TTC549 (cell line): Measurements from ENCODE around the gene NOX5.
"Not testable (repeated sequence)": the region's sequence is repeated elsewhere in the genome, so short reads cannot be mapped to it uniquely, and the experiment has no call there.

Source experiments
- FAIRE-seq: peaks from 2 replicates; lab custom pipeline; 2012; peaks lifted over from hg19 to GRCh38; lab: Jason Lieb, UNC

The NOX5 gene

DNA sequence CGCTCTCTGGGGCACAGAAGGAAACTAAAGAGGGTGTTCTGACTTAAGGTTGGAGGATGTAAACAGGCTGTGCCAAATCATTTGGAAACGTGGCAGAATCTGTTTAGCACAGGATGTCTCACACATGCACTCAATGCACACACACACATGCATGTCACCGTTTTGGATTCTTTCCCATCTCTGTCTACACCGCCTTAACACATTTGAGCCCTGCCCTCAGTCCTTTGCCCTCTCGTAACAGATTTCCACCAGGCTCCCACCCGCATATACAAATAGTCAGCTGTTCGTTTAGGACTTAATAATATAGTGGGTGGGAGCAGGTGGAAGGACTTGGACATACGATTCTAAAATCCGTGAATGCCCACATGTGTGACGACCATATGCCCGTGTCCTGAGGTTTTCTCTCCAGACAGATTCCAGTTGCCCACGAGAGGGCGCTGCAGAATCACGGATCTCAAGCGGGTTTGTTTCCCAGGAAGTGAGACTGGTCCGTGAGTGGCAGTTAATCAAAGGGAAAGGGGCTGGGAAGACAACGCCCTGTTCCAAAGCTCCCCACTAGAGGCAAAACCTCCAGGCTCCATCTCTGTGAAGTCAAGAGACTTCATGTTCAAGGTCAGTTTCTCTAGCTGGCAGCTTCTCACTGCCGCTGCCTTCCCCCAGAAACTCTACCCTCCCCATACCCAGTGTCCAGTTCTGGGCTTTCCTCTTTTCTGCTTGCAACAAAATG, 44.5 kb downstream of the NOX5 start:
- FAIRE-seq = peak; percentile 71

GRCh38 chr15:69059557-69059943, 45.1 kb downstream of the NOX5 start:
- FAIRE-seq = no peak

DNA sequence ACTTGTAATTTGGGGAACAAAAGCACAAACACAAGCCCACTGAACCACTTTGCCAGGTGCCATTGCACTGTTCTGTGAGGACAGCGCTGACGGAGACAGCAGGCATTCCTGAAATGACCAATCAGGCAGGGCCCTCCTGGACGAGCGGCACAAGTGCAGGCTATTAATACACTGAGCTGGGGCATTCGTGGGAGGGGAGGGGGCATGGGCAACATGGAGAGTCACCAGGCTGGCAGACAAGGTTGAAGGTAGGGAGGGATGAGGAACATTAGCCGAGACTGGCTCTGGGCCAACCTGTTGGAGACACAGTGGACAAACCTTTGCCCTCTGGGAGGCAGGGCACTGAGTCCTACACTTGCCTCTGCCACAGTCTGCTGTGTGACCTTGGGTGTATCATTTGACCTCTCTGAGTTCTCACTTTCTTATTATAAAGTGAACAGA, 45.6 kb downstream of the NOX5 start:
- FAIRE-seq = no peak

DNA sequence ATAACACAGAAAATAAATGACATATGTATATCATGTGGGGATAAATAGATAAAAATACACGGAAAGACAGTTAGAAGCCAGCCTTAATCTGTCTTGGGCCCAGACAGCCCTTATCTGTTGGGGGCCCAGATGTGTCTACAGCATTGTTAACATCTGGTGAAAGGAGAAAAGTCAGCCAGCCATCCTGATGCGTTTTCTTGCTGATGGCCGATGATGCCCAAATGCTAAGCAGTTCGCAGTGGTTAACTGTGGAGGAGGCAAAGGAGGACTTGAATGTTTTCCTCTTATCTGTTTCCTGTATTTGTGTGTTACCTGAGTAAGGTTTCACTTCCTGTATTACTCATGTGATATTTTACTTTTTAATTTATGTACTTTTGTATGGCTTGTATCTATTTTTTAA, 46.2 kb downstream of the NOX5 start:
- no peak for FAIRE-seq

DNA sequence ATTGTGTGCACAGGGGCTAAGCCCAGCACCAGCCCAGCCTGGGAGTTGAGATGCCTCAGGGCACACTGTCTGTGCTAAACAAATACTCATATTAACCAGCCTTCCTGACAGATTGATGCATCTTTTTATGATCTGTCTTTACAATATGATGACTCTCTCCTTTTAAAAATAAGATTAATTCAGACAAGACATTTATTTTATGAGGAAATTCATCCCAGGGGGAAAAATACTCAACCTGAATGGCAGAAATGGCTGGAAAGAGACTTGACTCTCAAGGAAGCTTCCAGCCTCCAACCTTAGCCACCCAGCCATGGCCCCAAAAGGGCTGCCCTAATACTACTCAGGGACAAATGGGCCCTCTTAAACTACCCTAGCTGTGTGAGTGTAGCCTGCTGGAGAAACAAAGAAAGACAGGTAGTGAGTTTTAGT, 46.9 kb downstream of the NOX5 start:
- no peak for FAIRE-seq

DNA sequence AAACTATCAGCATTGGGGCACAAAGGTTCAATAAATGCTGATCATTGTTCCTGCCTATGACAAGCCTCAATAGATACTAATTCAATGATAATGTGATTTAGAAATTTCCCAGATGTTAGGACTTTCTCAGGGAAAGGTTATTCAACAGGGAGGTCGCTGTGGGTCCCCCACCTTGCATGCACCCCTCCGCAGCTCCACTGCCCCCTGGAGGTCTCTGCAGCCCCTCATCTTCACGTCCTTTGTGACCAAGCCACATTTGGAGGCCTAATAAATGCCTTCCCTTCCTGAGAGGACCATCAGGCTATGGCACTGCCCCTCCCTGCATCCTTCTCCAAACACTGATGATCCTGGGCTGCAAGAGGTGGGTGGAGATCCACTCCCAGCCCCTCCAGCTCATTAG, 50.2 kb downstream of the NOX5 start:
- FAIRE-seq = no peak

DNA sequence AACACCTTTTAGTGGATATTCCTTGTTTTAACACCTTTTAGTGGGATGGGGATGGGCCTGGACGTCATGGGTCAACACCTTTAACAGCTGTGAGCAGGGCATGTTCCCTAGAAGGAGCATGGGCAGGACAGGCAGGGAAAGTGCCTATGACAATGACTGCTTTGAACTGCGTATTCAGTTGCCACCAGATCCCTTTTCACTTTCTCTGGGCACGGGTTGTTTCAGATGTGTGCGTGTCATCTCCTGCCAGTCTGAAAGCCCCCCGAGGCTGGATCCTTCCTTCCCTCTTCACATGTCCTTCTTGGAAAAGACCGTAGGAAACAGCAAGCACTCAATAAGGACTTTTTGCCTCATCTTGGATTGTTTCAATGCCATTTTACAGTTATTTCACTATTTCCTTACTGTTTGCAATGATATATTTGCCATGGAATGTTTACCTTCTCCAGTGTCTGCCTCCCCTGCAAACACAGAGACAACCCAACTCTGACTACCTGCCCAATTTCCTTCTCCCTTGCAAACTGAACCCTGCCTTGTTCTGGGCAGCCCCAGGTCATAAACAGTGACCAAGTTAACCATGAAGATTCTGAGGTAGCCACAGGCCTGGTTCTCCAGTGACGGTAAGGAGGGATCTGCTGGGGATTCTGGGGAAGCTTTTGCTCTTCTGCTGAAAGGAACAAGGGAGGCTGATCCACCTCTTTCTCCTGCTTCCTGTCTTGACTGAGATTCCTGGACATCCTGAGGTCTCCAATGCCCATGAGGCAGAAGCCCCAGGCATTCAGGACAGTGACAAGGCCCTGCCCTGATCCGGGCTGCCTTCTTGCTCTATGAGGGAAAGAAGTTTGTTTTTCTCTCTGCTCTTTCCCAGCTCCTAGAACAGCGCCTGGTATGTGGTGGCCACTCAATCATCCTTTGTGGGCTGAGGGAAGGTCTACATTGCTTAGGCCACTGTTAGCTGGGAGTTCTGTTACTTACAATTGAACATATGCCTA, 51.8 kb downstream of the NOX5 start:
- FAIRE-seq = no peak

- no peak for FAIRE-seq
Measured at GRCh38 chr15:69067296-69067695, 52.8 kb downstream of the NOX5 start.

- no peak for FAIRE-seq
Measured at GRCh38 chr15:69068157-69068556, 53.7 kb downstream of the NOX5 start.

DNA sequence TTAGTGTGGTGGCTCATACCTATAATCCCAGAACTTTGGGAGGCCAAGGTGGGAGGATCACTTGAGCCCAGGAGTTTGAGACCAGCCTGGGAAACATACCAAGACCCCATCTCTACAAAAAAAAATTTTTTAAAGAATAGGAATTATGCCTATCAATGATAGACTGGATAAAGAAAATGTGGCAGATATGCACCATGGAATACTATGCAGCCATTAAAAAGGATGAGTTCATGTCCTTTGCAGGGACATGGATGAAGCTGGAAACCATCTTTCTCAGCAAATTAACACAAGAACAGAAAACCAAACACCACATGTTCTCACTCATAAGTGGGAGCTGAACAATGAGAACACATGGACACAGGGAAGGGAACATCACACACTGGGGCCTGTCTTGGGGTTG, 54.8 kb downstream of the NOX5 start:
- FAIRE-seq = not testable (repeated sequence)

GRCh38 chr15:69069996-69070395, 55.5 kb downstream of the NOX5 start:
- no peak for FAIRE-seq

DNA sequence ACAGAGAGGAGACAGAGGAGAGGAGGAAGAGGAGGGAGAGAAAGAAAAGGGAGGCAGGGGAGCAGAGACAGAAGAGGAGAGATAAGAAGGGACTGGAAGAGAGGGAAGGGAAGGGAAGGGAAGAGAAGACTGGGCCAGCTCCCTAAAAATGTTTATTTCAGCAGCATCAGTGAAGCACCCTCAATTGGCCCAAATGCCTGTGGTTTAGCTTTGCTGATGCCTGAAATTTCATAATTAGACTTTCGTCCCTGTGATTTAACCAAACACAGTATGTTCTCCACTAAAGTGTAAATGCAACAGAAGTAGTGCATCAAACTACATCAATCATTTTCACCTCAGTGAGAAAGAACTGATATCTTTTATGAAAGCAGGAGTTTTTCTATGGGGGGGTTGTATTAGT, 55.9 kb downstream of the NOX5 start:
- FAIRE-seq = no peak

- no peak for FAIRE-seq
Measured at GRCh38 chr15:69071260-69071659, 56.8 kb downstream of the NOX5 start.

DNA sequence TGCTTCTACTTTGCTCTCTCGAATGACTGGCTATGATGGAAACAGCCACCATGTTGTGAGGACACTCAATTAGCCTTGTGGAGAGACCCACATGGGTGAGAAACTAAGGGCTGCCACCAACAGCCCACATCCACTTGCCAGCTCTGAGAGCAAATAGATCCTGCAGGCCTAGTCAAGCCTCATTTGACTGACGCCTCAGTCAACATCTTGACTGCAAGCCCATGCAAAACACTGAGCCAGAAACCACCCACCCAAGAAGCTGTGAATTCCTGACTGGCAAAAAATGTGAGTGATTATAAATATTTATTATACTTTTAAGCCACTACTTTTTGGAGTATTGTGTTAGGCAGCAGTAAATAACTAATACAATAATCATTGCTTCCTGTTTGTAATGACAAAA, 58.4 kb downstream of the NOX5 start:
- no peak for FAIRE-seq

DNA sequence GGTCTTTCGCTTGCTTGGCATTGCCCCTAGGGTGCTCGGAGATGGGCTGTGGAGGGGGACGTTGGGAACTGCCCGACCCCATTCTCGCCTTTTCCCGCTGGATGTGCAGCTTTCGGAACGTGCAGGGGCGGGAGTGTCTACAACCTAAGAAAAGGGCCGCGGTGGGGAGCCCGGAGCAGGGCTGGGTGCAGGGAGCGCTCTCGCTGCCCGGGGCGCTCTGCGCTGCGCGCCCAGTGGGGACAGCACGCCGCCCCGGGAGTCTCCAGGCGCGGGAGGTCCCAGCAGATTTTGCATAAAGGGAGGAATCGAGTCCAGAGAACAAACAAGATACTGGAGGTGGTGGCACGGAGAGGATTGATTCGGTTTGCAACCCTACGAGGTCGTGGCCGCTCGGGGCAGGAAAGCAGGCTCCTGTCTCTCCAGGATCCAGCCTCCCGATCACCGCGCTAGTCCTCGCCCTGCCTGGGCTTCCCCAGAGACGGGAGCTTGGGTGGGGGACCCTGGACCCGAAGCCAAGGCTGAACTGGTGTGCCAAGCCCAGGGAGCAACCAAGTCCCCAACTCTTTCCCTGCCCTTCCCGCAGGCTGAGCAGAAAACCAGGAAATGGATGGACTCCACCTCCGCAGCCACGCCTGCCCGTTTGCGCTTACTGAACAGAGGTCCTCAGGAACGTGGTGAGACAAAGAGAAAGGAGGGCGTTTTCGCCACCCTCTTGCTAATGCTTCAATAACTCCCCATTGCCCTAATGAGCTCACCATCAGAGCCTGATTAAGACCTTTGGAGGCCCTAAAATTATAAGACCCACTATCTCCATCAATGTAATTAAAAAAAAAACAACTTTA, 59.7 kb downstream of the NOX5 start:
- FAIRE-seq = no peak

- FAIRE-seq = no peak
Measured at GRCh38 chr15:69074843-69075224, 60.3 kb downstream of the NOX5 start.

- FAIRE-seq = no peak
Measured at GRCh38 chr15:69075440-69075839, 60.9 kb downstream of the NOX5 start.

- no peak for FAIRE-seq
Measured at GRCh38 chr15:69076756-69077155, 62.3 kb downstream of the NOX5 start.

DNA sequence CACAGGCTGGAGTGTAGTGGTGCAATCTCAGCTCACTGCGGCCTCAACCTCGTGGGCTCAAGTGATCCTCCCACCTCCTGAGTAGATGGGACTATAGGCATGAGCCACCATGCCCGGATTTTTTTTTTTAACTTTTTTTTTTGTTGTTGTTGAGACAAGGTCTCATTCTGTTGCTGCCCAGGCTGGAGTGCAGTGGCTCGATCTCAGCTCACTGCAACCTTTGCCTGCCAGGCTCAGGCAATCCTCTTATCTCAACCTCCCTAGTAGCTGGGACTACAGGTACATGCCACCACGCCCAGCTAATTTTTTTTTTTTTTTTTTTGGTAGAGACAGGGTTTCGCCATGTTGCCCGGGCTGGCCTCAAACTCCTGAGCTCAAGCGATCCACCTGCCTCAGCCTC, 64.1 kb downstream of the NOX5 start:
- FAIRE-seq = no peak

GRCh38 chr15:69080295-69081248, 66.1 kb downstream of the NOX5 start:
- no peak for FAIRE-seq

DNA sequence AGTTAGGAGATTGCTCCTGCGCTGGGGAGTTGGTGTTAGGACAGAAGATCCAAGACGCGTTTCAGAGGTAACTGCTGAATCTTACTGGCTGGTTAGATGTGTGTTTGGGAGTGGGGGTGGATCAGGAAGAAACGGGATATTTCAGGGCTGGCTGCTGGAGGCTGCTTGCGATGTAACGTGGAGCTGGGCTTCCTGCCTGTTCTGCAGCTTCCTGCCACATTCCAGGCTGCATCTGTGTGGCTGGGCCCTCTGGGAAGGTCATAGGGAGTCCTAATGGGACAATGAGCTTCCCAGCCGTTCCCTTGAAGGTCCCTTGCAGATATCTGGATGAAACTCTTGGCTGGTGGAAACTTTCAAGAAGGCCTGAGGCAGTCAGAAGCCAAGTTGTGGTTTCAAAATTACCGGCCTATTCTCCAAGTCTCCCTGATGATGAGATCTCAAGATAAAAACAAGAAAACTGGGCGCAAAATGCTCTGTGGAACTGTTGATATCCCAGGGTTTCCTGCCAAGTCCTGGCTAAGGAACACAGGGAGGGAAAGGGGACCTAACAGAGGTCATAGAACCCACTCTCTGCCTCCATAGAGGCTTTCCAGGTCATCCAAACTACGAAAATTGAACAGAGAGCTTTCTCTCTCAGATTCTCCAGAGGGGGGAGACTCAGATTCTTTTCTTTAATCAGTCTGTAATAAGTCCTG, 67.0 kb downstream of the NOX5 start:
- FAIRE-seq = no peak
